ENCODE data around the gene RGL1.
A peak's percentile ranks its signal among the peaks of the same experiment; 100 is the strongest.

The RGL1 gene

DNA sequence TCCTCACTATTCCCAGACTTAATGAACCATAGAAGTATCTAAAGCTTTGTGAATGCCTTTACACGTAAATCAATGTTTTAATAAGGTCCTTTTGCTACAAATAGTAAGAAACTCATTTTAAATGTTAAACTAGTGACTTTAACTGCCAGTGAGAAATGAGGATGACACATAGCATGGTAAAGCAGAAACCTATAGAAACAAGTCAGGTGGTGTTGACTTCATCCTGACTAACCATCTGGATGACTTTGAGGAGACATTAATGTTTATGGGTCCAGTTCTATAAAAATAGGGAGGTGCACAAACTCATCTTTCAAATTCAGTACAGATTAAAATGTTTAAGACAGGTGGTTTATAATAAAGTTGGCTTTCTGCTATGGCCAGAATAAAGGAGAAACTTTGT, 147.2 kb downstream of the RGL1 start:
- no peak overlapping the region for H3K27ac ChIP-seq
- no peak for TF ChIP-seq ZFX (IDR thresholded peaks at IDR 0.05)

DNA sequence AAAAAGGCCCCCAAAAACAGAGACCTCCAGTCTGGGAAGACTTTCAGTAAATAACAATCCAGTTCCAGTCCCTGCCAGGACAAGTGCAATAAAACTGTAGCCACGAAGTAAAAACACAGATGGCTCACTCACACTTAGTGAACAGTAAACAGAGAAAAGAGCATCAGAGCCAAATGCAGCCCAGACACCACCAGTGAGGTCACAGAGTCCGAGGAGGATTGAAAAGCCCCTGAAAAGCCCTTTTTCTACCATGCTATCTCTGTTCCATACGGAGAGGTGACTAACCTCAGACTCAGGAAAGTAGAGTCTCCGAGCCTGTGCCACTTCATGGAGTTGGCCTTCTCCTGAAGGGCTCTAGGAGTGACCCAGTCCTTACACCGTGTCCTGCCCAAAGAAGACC, 148.1 kb downstream of the RGL1 start:
- no peak for TF ChIP-seq CTCF (conservative IDR thresholded peaks at IDR 0.05)
- no peak for TF ChIP-seq ZFX (IDR thresholded peaks at IDR 0.05)
- peak overlapping the region; percentile 55; the same call in 1 of the 2 replicates for H3K27ac ChIP-seq

DNA sequence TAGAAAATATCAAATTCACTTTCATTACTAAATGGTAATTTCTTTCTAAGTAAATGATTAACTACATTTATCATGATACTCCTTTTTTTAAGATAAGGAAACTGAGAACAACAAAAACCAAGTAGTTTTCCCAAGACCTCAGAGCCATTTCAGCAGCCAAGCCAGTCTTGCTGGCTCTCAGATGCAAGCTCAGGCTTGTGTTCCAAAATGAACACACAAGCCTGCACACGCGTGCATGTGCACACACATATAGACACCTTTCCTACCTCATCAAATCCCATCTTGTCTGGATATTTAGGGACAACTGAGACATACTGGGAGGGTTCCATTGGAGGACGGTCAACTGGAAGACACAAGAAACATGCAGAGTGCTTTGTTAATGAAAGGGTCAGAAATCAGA, 149.6 kb downstream of the RGL1 start:
- no peak overlapping the region for H3K27ac ChIP-seq
- TF ChIP-seq CTCF (conservative IDR thresholded peaks at IDR 0.05) (no peak), ZFX (IDR thresholded peaks at IDR 0.05) (no peak)

GRCh38 chr1:183956559-183957188, 151.8 kb downstream of the RGL1 start:
- H3K27ac ChIP-seq, result no peak overlapping the region
- TF ChIP-seq CTCF (conservative IDR thresholded peaks at IDR 0.05), result no peak
- TF ChIP-seq ZFX (IDR thresholded peaks at IDR 0.05), result no peak

- no peak overlapping the region for H3K27ac ChIP-seq
- no peak for TF ChIP-seq CTCF (conservative IDR thresholded peaks at IDR 0.05)
- no peak for TF ChIP-seq ZFX (IDR thresholded peaks at IDR 0.05)
These were observed 152.4 kb downstream of the RGL1 start for GRCh38 chr1:183957216-183957830.

DNA sequence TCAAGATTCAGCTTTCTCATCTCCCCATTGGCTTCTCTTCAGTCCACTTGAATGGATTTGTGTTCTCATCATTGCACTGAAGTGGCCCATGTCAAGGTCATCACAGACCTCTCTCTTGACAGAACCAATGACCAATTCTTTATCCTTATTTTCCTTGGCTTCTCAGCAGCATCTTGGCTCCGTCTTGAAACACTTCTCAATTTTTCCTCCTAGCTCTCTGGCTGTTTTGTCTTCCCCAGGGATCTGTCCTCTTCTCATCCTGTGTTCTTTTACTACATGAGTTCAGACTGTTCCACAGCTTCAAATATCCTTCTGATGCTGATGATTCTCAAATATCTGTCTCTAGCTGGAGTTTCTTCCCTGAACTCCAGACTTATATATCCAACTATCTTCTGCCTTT, 154.0 kb downstream of the RGL1 start:
- no peak overlapping the region for H3K27ac ChIP-seq
- TF ChIP-seq CTCF (conservative IDR thresholded peaks at IDR 0.05) (no peak), ZFX (IDR thresholded peaks at IDR 0.05) (no peak)

DNA sequence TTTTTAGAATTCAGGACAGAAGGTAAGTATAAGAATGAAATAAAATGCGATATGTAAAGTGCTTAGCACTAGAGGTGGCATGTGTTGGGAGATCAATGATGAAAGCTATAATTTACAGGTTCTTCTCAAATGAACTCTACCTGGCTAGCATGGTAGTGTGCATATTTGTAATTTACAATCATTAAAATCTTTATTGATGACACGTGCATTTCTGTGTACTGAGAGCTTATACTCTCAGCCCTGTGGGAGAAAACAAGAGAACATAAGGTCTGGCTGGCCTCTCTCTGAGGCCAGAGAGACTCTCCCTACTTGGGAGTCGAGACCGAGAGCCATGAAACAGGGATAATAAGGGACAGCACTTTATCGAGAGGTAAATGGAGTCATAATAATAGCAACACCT, 156.2 kb downstream of the RGL1 start:
- TF ChIP-seq CTCF (conservative IDR thresholded peaks at IDR 0.05) (no peak), ZFX (IDR thresholded peaks at IDR 0.05) (no peak)
- no peak overlapping the region for H3K27ac ChIP-seq

DNA sequence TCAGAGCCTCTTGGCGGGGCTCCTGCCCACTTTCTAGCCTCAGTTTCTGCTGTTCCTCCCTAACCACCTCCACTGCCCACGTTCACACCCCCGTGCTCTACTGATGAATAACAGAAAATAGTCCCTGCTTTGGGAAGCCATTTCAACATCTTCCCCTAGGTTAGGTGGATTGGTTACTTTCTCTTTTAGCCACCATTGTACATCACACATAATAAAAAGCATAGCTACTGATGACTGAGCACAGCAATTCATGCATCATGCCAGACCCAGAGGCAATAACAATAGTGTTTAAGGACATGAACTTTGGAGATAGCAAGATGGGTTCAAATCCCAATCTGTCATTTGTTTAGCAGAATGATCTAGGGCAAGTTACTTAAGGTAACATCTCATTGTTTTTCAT, 158.0 kb downstream of the RGL1 start:
- TF ChIP-seq CTCF (conservative IDR thresholded peaks at IDR 0.05) (no peak), ZFX (IDR thresholded peaks at IDR 0.05) (no peak)

More for the DNA sequence above, 158.0 kb downstream of the RGL1 start:
- H3K27ac ChIP-seq, result no peak overlapping the region
